GM12873 (cell line): ENCODE data around the gene NAPA.

Experiments used
- CTCF ChIP-seq: IDR thresholded peaks from 2 replicates; pipeline ENCODE4 v1.5.1; 2012; ENCODE audit warnings: low read depth, mild to moderate bottlenecking, moderate library complexity, low read length, control low read depth; ENCODE audit not compliant: insufficient read depth; ENCODE audit errors: missing control alignments

NAPA gene

GRCh38 chr19:47493378-47494210, 21.3 kb downstream of the NAPA start:
- no peak for TF ChIP-seq CTCF

GRCh38 chr19:47492571-47493377, 22.1 kb downstream of the NAPA start:
- TF ChIP-seq CTCF, result no peak

- TF ChIP-seq CTCF, result no peak
Observed at GRCh38 chr19:47492137-47492533, 22.7 kb downstream of the NAPA start.

GRCh38 chr19:47491358-47492136, 23.3 kb downstream of the NAPA start:
- no peak for TF ChIP-seq CTCF

- no peak for TF ChIP-seq CTCF
Observed at GRCh38 chr19:47490847-47491246, 24.0 kb downstream of the NAPA start.

- TF ChIP-seq CTCF, result no peak
Observed at GRCh38 chr19:47490031-47490430, 24.8 kb downstream of the NAPA start.
